ENCODE data around the gene GNG7.

DNA sequence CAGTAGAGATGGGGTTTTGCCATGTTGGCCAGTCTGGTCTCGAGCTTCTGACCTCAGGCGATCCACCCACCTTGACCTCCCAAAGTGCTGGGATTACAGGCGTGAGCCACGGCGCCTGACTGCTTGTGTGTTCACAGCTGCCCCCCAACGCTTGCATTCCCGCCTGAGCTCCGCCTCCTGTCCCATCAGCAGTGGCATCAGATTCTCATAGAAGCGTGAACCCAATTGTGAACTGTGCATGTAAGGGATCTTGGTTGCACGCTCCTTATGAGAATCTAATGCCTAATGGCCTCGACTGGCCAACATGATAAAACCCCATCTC, 150.7 kb downstream of the GNG7 start:
- TF ChIP-seq, protein P1, sequence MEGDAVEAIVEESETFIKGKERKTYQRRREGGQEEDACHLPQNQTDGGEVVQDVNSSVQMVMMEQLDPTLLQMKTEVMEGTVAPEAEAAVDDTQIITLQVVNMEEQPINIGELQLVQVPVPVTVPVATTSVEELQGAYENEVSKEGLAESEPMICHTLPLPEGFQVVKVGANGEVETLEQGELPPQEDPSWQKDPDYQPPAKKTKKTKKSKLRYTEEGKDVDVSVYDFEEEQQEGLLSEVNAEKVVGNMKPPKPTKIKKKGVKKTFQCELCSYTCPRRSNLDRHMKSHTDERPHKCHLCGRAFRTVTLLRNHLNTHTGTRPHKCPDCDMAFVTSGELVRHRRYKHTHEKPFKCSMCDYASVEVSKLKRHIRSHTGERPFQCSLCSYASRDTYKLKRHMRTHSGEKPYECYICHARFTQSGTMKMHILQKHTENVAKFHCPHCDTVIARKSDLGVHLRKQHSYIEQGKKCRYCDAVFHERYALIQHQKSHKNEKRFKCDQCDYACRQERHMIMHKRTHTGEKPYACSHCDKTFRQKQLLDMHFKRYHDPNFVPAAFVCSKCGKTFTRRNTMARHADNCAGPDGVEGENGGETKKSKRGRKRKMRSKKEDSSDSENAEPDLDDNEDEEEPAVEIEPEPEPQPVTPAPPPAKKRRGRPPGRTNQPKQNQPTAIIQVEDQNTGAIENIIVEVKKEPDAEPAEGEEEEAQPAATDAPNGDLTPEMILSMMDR (IDR thresholded peaks at IDR 0.05; ENCODE audit: low read depth, low read length), result no peak
- TF ChIP-seq EZH2phosphoT487 (IDR thresholded peaks at IDR 0.05; ENCODE audit: low read depth), result no peak
